HepG2 (cell line): ENCODE data around the gene XRCC5. TPM values are rescaled to one million over a fixed set of nuclear protein-coding genes. Genes with fewer than 3 reads are reported as not detected.

Source experiments
- ATAC-seq: fragments of 200-7000 bp; cut with Tn5 transposase; 3 replicates; pipeline ENCODE4 v1.9.1; 2020; ENCODE audit warnings: mild to moderate bottlenecking, moderate library complexity
- BruUV-seq: library from RNA; stranded (reverse); fragments of 400-500 nt; replicated peaks from 2 replicates; lab custom pipeline; 2021; lab: Mats Ljungman, UMichigan
- CTCF ChIA-PET: fragments of 300-600 bp; formaldehyde crosslinking; extraction: SDS; loops from one replicate; lab custom pipeline; 2021; ENCODE audit warnings: low total read pairs, inconsistent platforms, low intra/inter-chr PET ratio; lab: Yijun Ruan, JAX
- POLR2A ChIA-PET: fragments of 350-600 bp; sonication (Branson Sonifier 250); formaldehyde crosslinking; loops from one replicate; lab custom pipeline; 2020; ENCODE audit warnings: antibody characterized with exemption, inconsistent platforms; lab: Yijun Ruan, JAX
- DNase-seq: peaks from one replicate; pipeline ENCODE4 v3.0.0-alpha.2; 2015; ENCODE audit warnings: low spot score
- FAIRE-seq: peaks from 3 replicates; lab custom pipeline; 2011; peaks lifted over from hg19 to GRCh38; lab: Jason Lieb, UNC
- H2AFZ ChIP-seq: one replicate; pipeline ENCODE4 v1.6.1; 2011; ENCODE audit warnings: low read length, inconsistent platforms
- H3K27ac ChIP-seq: fragments of 300-600 bp; 3 replicates; pipeline ENCODE4 v1.8.0; 2011; ENCODE audit warnings: mixed run types, mild to moderate bottlenecking, mixed read lengths, low read length, inconsistent platforms; ENCODE audit not compliant: insufficient read depth; ENCODE audit errors: extremely low read length
- H3K27me3 ChIP-seq, 2 experiments: fragments of 200-600 bp in 1 of 2; 2 replicates in 1 of 2; 3 replicates in 1 of 2; pipeline versions ENCODE4 v1.6.0 to v1.8.0; 2011; ENCODE audit warnings: low read length in 2 of 2, mild to moderate bottlenecking in 2 of 2, moderate library complexity in 2 of 2, inconsistent platforms in 1 of 2; ENCODE audit not compliant: insufficient read depth in 2 of 2, control insufficient read depth in 1 of 2
- H3K36me3 ChIP-seq, 2 experiments: fragments of 200-600 bp in 1 of 2; replicated peaks in 1 of 2; 2 replicates in 1 of 2; 3 replicates in 1 of 2; pipeline versions ENCODE4 v1.5.1 to v1.8.0; 2011; ENCODE audit warnings: low read length in 2 of 2, inconsistent platforms in 1 of 2; ENCODE audit not compliant: insufficient read depth in 2 of 2, control insufficient read depth in 1 of 2
- H3K4me1 ChIP-seq: 2 replicates; pipeline ENCODE4 v1.5.1; 2012; ENCODE audit warnings: low read length, inconsistent platforms; ENCODE audit not compliant: insufficient read depth
- H3K4me2 ChIP-seq: 2 replicates; pipeline ENCODE4 v1.6.0; 2011; ENCODE audit warnings: low read depth, low read length, inconsistent platforms
- H3K4me3 ChIP-seq, 3 experiments: fragments of 200-600 bp in 1 of 3; sonication (generic), shearing (Covaris generic) in 1 of 3; replicated peaks in 1 of 3; 2 replicates each; pipeline ENCODE4 v1.5.1; 2011 to 2016; ENCODE audit warnings: low read length in 3 of 3, inconsistent platforms in 2 of 3, low read depth in 2 of 3, mild to moderate bottlenecking in 2 of 3, control low read depth in 1 of 3, mixed read lengths in 1 of 3; ENCODE audit not compliant: insufficient read depth in 1 of 3
- H3K79me2 ChIP-seq: one replicate; pipeline ENCODE4 v1.6.1; 2011; ENCODE audit warnings: low read length, inconsistent platforms; ENCODE audit not compliant: insufficient read depth
- H3K9ac ChIP-seq: 2 replicates; pipeline ENCODE4 v1.6.0; 2011; ENCODE audit warnings: mild to moderate bottlenecking, low read depth, low read length, inconsistent platforms; ENCODE audit not compliant: insufficient read depth
- H3K9me3 ChIP-seq: 2 replicates; pipeline ENCODE4 v1.5.1; 2012; ENCODE audit warnings: mild to moderate bottlenecking, low read length
- H4K20me1 ChIP-seq: 2 replicates; pipeline ENCODE4 v1.6.0; 2011; ENCODE audit warnings: inconsistent platforms, mild to moderate bottlenecking, low read length, moderate library complexity; ENCODE audit not compliant: insufficient read depth
- AGO1 ChIP-seq: fragments of 200-400 bp; formaldehyde crosslinking; IDR thresholded peaks from 2 replicates; pipeline ENCODE4 v1.6.1; 2017; ENCODE audit warnings: mild to moderate bottlenecking, low read depth, low read length, moderate library complexity; ENCODE audit not compliant: poor library complexity, severe bottlenecking
- CAMTA2 ChIP-seq: sonication (generic); formaldehyde crosslinking; IDR thresholded peaks from 2 replicates; pipeline ENCODE4 v1.4.0; 2020; ENCODE audit warnings: mild to moderate bottlenecking, missing genetic modification reagents, borderline replicate concordance
- CBX1 ChIP-seq: IDR thresholded peaks from one replicate; pipeline ENCODE4 v1.6.1; 2016; ENCODE audit warnings: antibody characterized with exemption, low read depth
- FOXA3 ChIP-seq: IDR thresholded peaks from 2 replicates; pipeline ENCODE4 v1.6.1; 2016; ENCODE audit warnings: missing genetic modification reagents, missing compliant biosample characterization
- GPN1 ChIP-seq: sonication (generic); formaldehyde crosslinking; IDR thresholded peaks from 2 replicates; pipeline ENCODE4 v1.5.1; 2020; ENCODE audit warnings: missing genetic modification reagents, borderline replicate concordance
- NR2F2 ChIP-seq: IDR thresholded peaks from 2 replicates; pipeline ENCODE4 v1.6.1; 2012; ENCODE audit warnings: low read depth, inconsistent platforms, borderline replicate concordance
- SOX6 ChIP-seq, 2 experiments: fragments of 450-650 bp in 1 of 2; sonication (generic) in 1 of 2; formaldehyde crosslinking in 1 of 2; IDR thresholded peaks; 2 replicates each; pipeline versions ENCODE4 v1.4.0 to v1.6.1; 2017 to 2020; ENCODE audit warnings: antibody characterized with exemption in 1 of 2, mild to moderate bottlenecking in 1 of 2, missing genetic modification reagents in 1 of 2
- ZNF143 ChIP-seq: sonication (generic); formaldehyde crosslinking; IDR thresholded peaks from 2 replicates; pipeline ENCODE4 v1.4.0; 2020; ENCODE audit warnings: missing genetic modification reagents
- ZNF577 ChIP-seq: sonication (generic); formaldehyde crosslinking; IDR thresholded peaks from 2 replicates; pipeline ENCODE4 v1.4.0; 2020; ENCODE audit warnings: mild to moderate bottlenecking, low read depth, missing genetic modification reagents, borderline replicate concordance
- ZNF781 ChIP-seq: sonication (generic); formaldehyde crosslinking; IDR thresholded peaks from 2 replicates; pipeline ENCODE4 v1.5.1; 2020; ENCODE audit warnings: borderline replicate concordance, mild to moderate bottlenecking, missing genetic modification reagents; ENCODE audit errors: not compliant biosample characterization
- WGBS: methylation state at CpG from one replicate; pipeline ENCODE4 v1.1.6; 2017; ENCODE audit warnings: low lambda C conversion rate; 5-methylcytosine and 5-hydroxymethylcytosine counted together
- in situ Hi-C: cut with HindIII; loops from 2 replicates; pipeline ENCODE4 v1.10.0; 2017; ENCODE audit warnings: low pct_unique_long_range_greater_than_20kb; ENCODE audit not compliant: extremely low pct_ligation_motif_present
- intact Hi-C: fragments of 100-400 bp; cut with micrococcal nuclease; formaldehyde crosslinking; loops from one replicate; pipeline ENCODE4 v1.10.0; 2022; ENCODE audit not compliant: unreplicated experiment
- polyA plus RNA-seq, 8 experiments: library from polyadenylated mRNA; depleted of rRNA in 3 of 8; stranded (reverse) in 7 of 8; unstranded in 1 of 8; fragments of >200 nt; fragmentation: Illumina TruSeq in 4 of 8; extraction: Trizol in 4 of 8; gene quantifications; 2 replicates each; pipeline versions ENCODE4 v1.2.1 to v1.2.3, GENCODE V29; 2011 to 2016; ENCODE audit warnings: low read depth in 4 of 8, missing spikeins in 1 of 8, mixed read lengths in 1 of 8; ENCODE audit not compliant: insufficient read depth in 1 of 8
- total RNA-seq, 5 experiments: library from RNA; depleted of rRNA; stranded (reverse); fragments of >200 nt; fragmentation: Illumina TruSeq; extraction: Trizol; gene quantifications; 2 replicates each; pipeline ENCODE4 v1.2.3, GENCODE V29; 2016; ENCODE audit warnings: low read depth in 1 of 5
- TF ChIP-seq, protein P1 (sequence below): IDR thresholded peaks from 2 replicates; pipeline ENCODE4 v1.6.1; 2016; ENCODE audit warnings: missing biosample characterization, missing genetic modification reagents, low read depth

XRCC5 gene
- total and polyA plus RNA-seq, 2 of the 13 experiments (the other 11 are each of a cell fraction or from before 2014, with no cell fraction given) = 264 to 454 TPM

GRCh38 chr2:216188559-216188850, 79.4 kb downstream of the XRCC5 start (continued):
- TF ChIP-seq, protein P1, sequence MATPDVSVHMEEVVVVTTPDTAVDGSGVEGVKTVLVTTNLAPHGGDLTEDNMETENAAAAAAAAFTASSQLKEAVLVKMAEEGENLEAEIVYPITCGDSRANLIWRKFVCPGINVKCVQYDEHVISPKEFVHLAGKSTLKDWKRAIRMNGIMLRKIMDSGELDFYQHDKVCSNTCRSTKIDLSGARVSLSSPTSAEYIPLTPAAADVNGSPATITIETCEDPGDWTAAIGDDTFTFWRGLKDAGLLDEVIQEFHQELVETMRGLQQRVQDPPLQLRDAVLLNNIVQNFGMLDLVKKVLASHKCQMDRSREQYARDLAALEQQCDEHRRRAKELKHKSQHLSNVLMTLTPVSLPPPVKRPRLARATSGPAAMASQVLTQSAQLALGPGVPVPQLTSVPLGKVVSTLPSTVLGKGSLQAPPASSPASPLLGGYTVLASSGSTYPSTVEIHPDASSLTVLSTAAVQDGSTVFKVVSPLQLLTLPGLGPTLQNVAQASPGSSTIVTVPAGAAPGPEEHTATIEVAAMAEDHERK (CRISPR knock-in tag) = no peak
- TF ChIP-seq CAMTA2 (CRISPR knock-in tag) (no peak), NR2F2 (0 out of 2 replicates have a peak, but pooled peaks have one; percentile 19), CBX1 (no peak)

- Histone ChIP-seq H3K4me2 (no peak overlapping the region), H3K9ac (no peak overlapping the region), H3K4me3 (no peak overlapping the region), H3K79me2 (peaks cover 29% of the 10 kb centered on the region), H4K20me1 (0 out of 2 replicates have a peak, but pooled peaks cover 3% of the 10 kb centered on the region), H3K27me3 (no peaks in the 10 kb centered on the region), H3K27ac (peak overlapping the region; percentile 3), H3K4me1 (peaks cover 39% of the 10 kb centered on the region), H3K9me3 (no peaks in the 10 kb centered on the region), H2AFZ (no peak overlapping the region), H3K36me3 (peaks cover 15 to 54% of the 10 kb centered on the region in 2 experiments)
- ATAC-seq (0 out of 3 replicates have a peak, but pooled peaks have one; percentile 21), DNase-seq (no peak), FAIRE-seq (no peak)
- BruUV-seq = no TSS peak
- in situ Hi-C loops (no loop called here), intact Hi-C loops (no loop called here)
- POLR2A ChIA-PET = interaction anchor here (0.6 to 1.4 kb wide), 3 partner anchors 10 to 309 kb away, joined by 3 to 5 read pairs (median 3); partner anchors contain the start of gene RPL37A
- TF ChIP-seq FOXA3 (CRISPR knock-in tag) (no peak), AGO1 (no peak), SOX6 (IDR thresholded peaks at IDR 0.05) (no peak), SOX6 (CRISPR knock-in tag; IDR thresholded peaks at IDR 0.05) (no peak), ZNF781 (CRISPR knock-in tag) (no peak), GPN1 (no peak), ZNF577 (CRISPR knock-in tag) (no peak), ZNF143 (CRISPR knock-in tag) (no peak)
- 95% methylated on average over 2 of the region's 2 CpGs for WGBS
- CTCF ChIA-PET = no interaction called here
Measured at GRCh38 chr2:216188956-216189355, 79.8 kb downstream of the XRCC5 start.
